Activated effector memory CD4-positive, alpha-beta T cell treated with anti-CD3 and anti-CD28 coated beads, Interleukin-2, amount 50 U/mL, for 16 hours (primary cell): ENCODE measurements around the gene ELAC2.

Experiments used
- DNase-seq: peaks from one replicate; pipeline ENCODE4 v3.0.0-alpha.2; 2020

Gene ELAC2

GRCh38 chr17:12947047-12947446 is 70.8 kb downstream of the ELAC2 start:
- no peak for DNase-seq
